ENCODE data around the gene EXPH5.

DNA sequence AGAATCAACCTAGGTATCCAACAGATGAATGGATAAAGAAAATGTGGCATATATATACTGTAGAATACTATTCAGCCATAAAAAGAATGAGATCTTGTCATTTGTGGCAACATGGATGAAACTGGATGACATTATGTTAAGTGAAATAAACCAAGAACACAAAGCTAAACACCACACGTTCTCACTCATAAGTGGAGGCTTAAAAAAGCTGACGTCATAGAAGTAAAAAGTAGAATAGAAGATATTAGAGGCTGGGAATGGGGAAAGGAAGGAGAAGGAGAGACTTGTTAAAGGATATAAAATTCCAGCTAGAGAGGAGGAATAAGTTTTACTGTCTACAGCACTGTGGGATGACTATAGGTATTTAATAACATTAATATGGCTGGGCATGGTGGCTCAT is 12.9 kb downstream of the EXPH5 start:
- TF ChIP-seq POLR2A (IDR thresholded peaks at IDR 0.05; ENCODE audit: low read depth) (no peak), CTCF (IDR thresholded peaks at IDR 0.05) (no peak)

All from esophagus muscularis mucosa (tissue), 3 donors.